NT2/D1 (cell line): Measurements from ENCODE around the gene SMIM35.

Source experiments
- DNase-seq: peaks from one replicate; pipeline ENCODE4 v3.0.0-alpha.2; 2011; ENCODE audit warnings: low read depth, low spot score
- H3K27me3 ChIP-seq: 2 replicates; pipeline ENCODE4 v1.6.0; 2011; ENCODE audit warnings: mild to moderate bottlenecking; ENCODE audit not compliant: insufficient read length, insufficient read depth
- H3K36me3 ChIP-seq: 2 replicates; pipeline ENCODE4 v1.6.1; 2011; ENCODE audit warnings: mild to moderate bottlenecking, low read length, mixed read lengths; ENCODE audit not compliant: insufficient read depth, insufficient read length
- H3K4me1 ChIP-seq: 2 replicates; pipeline ENCODE4 v1.5.1; 2011; ENCODE audit not compliant: insufficient read depth, insufficient read length
- H3K4me3 ChIP-seq: 2 replicates; pipeline ENCODE4 v1.5.1; 2011; ENCODE audit warnings: low read depth; ENCODE audit not compliant: insufficient read length
- H3K9ac ChIP-seq: 2 replicates; pipeline ENCODE4 v1.6.0; 2011; ENCODE audit warnings: low read depth; ENCODE audit not compliant: insufficient read length
- H3K9me3 ChIP-seq: 2 replicates; pipeline ENCODE4 v1.5.1; 2011; ENCODE audit warnings: mild to moderate bottlenecking, low read length; ENCODE audit not compliant: insufficient read depth
- SUZ12 ChIP-seq: IDR thresholded peaks from 2 replicates; pipeline ENCODE4 v1.6.1; 2011; ENCODE audit not compliant: insufficient read length, insufficient read depth; ENCODE audit errors: extremely low read depth
- YY1 ChIP-seq: IDR thresholded peaks from 2 replicates; pipeline ENCODE4 v1.6.1; 2011; ENCODE audit not compliant: insufficient read length, insufficient read depth
- ZNF274 ChIP-seq: IDR thresholded peaks from 2 replicates; pipeline ENCODE4 v1.6.1; 2011; ENCODE audit warnings: mild to moderate bottlenecking, low read depth, low read length

Gene SMIM35

DNA sequence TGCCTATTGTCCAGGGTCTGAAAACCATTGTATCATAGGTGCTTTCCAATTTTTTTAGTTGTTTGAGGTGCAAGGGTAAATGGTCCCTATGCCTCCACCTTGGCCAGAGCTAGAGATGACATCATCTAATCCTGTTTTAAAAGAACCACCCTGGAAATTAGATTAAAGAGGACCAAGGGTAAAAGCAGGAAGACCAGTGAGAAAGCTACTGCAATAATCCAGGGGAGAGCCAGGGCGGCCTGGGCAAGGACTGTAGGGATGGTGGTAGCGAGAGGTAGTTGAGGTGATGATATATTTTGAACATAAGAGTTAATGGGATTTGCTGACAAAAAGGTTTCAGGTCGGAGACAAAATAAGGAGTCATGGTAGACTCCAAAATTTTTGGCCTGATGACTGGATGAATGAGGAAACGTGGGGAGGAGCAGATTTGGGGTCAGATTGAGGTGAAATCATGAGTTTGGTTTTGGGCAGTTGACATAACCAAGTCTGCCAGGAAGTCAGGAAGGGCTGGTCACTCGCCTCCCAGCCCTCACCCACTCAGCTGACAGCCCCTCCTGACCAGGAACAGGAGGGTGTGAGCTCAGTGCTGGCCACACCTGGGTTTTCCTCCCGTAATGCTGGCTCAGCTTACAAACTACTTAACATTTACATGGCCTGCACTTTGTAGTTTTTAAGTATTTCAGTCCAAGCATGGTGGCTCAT lies 42.9 kb upstream of the SMIM35 start:
- Histone ChIP-seq H3K27me3 (no peaks in the 10 kb centered on the region), H3K4me1 (peaks cover 2% of the 10 kb centered on the region), H3K9ac (no peak overlapping the region), H3K9me3 (no peaks in the 10 kb centered on the region), H3K36me3 (no peaks in the 10 kb centered on the region), H3K4me3 (no peak overlapping the region)
- DNase-seq = no peak
- TF ChIP-seq SUZ12 = no peak

DNA sequence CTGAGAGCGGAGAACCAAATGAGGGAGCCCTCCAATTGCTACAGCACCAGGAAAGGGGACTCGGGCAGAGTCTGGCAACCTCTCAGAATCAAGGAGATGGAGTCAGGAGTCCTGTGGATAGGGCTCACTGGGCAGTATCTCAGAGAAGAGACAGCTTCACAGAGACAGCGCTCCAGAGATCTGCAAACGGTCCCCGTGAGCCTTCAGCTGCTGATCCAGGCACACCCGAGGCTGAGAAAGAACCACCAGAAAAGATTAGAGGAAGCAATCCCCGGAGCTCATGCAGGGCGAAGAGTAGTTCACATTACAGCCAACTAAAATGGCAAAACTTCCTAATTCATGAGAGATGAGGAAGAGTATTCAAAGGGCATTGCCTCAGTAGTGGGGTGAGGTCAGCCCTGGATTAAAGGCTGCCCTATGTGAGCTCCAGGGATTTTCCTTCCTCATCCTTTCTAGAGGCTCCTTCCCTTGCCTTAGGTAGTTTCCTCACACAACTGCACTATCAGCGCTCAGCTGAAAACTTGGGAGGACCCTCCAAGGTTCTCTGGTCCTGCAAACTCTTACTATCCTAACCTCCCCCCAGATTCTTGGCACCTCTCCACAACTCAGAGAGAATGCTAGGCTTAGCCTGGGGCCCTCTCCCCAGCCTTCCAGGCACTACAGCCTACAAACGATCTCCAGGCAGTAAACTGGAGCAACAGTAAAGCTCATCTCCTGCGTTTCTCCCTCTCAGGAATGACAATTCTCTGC lies 42.1 kb upstream of the SMIM35 start:
- H3K36me3 ChIP-seq = no peaks in the 10 kb centered on the region
- no peak overlapping the region for H3K4me3 ChIP-seq
- H3K9ac ChIP-seq = no peak overlapping the region
- no peaks in the 10 kb centered on the region for H3K9me3 ChIP-seq
- no peaks in the 10 kb centered on the region for H3K27me3 ChIP-seq
- H3K4me1 ChIP-seq = peaks cover 2% of the 10 kb centered on the region
- DNase-seq = no peak
- TF ChIP-seq YY1 (no peak), ZNF274 (no peak), SUZ12 (no peak)

- H3K9me3 ChIP-seq = no peaks in the 10 kb centered on the region
- TF ChIP-seq YY1 = no peak
- H3K27me3 ChIP-seq = no peaks in the 10 kb centered on the region
Measured at GRCh38 chr11:118128310-118128709, 41.5 kb upstream of the SMIM35 start.

GRCh38 chr11:118126082-118126838 lies 39.5 kb upstream of the SMIM35 start:
- Histone ChIP-seq H3K4me3 (no peak overlapping the region), H3K4me1 (peaks cover 2% of the 10 kb centered on the region), H3K36me3 (no peaks in the 10 kb centered on the region), H3K9ac (no peak overlapping the region), H3K9me3 (no peaks in the 10 kb centered on the region), H3K27me3 (no peaks in the 10 kb centered on the region)
- no peak for TF ChIP-seq YY1
- TF ChIP-seq ZNF274 = no peak
- no peak for DNase-seq

More at GRCh38 chr11:118128310-118128709, 41.5 kb upstream of the SMIM35 start:
- H3K36me3 ChIP-seq = no peaks in the 10 kb centered on the region
- peaks cover 2% of the 10 kb centered on the region for H3K4me1 ChIP-seq
- no peak overlapping the region for H3K4me3 ChIP-seq
- no peak for DNase-seq
- no peak overlapping the region for H3K9ac ChIP-seq

GRCh38 chr11:118124929-118125535 lies 38.3 kb upstream of the SMIM35 start:
- DNase-seq = no peak
- peaks cover 2% of the 10 kb centered on the region for H3K4me1 ChIP-seq
- no peak overlapping the region for H3K4me3 ChIP-seq
- H3K9ac ChIP-seq = no peak overlapping the region
- H3K36me3 ChIP-seq = no peaks in the 10 kb centered on the region
- no peaks in the 10 kb centered on the region for H3K27me3 ChIP-seq
- H3K9me3 ChIP-seq = 0 out of 2 replicates have a peak, but pooled peaks cover 4% of the 10 kb centered on the region
- TF ChIP-seq SUZ12 (no peak), ZNF274 (no peak), YY1 (no peak)

DNA sequence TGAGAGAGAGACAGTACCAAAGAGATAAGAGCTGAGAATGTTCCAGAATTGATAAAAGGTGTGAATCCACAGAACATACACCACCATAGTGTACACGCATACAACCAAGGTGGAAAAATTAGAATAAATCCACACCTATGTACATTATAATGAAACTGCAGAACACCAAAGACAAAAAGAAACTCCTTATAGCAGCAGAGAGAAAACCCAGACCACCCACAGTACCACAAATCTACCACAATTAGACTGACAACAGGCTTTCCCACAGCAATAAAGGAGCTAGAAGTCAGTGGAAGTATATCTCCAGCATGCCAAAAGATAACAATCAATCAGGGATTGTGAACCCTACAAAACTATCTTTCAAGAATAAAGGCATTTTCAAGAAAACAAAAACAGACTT lies 34.0 kb upstream of the SMIM35 start:
- TF ChIP-seq ZNF274 (no peak), YY1 (no peak), SUZ12 (no peak)
- H3K4me1 ChIP-seq = peaks cover 3% of the 10 kb centered on the region
- no peak overlapping the region for H3K9ac ChIP-seq
- no peak for DNase-seq
- no peaks in the 10 kb centered on the region for H3K36me3 ChIP-seq
- H3K27me3 ChIP-seq = no peaks in the 10 kb centered on the region
- 0 out of 2 replicates have a peak, but pooled peaks cover 4% of the 10 kb centered on the region for H3K9me3 ChIP-seq
- no peak overlapping the region for H3K4me3 ChIP-seq
